ENCODE results near the gene NOTO.
A peak's percentile ranks its signal among the peaks of the same experiment; 100 is the strongest.

NOTO gene

DNA sequence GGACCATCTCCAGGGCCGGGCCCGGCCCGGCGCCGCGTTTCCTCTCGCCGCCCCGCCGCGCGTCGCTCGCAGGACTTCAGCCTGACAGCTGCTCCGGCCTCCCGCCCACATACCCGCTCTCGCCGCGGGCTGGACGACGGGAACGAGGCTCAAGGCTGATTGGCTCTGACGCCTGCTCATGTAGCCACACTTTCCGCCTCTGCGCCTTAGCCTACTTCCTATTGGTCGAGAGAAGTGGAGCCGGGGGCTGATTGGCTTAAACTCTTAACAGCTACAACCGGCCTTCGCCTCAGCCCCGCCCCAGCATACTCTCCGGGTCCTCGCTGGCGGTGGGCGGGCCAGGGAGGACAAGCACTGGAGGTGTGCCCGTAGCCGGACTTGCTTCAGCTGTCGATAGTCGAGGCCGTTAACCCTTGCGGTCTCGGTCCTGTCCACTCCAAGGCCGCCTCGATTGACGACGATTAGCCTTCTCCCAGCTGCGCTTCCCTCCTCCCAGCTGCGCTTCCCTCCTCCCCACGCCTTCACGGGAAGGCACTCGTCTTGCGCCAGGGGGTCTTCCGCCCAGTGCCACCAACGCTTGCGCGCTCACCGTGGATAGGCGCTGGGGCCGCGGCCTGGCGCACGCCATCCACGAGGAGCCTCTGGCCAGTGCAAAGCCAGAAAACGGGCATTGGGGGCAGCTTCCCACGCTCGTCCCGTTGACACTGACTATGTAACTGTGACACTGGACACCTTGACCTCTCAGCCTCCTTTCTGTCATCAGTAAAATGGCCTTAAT lies 31.0 kb downstream of the NOTO start, which contains the start of gene PRADC1:
TSS of gene PRADC1 (minus strand) at position 86 of the 778 bp plus-strand sequence. CDS start at position 7, 79 bp downstream.
- peak; percentile 89 to 91 for DNase-seq (ENCODE audit: low read depth in 2 of 2, low spot score in 1 of 2)

DNA sequence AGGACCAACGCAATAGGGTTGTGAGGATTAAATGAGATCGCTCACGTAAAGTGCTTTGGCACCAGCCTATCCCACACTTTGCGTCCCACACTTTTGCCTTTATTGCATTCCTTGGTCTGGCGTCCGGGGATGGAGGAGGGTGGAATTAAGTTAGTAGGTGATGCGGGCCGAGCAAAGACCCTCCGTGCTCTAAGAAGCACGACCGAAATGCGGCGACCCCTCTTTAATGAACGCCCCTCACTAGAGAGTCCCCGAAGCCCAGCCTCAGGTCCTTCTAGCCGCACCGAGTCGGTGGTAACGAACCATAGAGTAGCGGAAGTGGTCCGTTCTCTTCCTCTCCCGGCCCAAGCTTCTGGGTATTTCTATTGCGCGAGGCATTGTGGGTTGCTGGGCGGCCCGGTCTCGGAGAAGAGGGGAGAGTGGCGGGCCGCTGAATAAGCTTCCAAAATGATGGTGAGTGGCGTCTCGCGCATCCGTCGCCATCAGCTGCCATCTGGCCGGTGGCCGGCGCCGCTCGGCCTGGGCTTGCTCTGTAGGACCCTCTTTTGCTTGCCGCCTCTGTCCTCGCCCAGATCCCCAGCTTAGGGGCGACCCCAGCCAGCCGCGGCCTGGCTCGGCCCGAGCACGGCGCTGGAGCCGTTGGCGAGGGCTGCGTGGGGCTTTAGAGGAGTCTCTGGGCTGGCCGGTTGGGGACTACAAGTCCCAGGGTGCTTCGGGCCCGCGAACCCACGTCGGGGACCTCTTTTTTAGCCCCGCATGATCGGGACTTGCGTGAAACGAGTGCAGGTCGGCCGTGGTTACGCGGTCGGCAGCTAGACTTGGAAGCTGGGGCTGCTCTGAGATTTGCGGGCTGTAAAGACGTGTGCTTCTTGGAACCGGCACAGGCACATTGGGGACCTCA lies 31.8 kb downstream of the NOTO start, which contains the start of gene CCT7:
TSS of gene CCT7 (plus strand) at position 377 of the 901 bp plus-strand sequence. CDS start at position 448, 71 bp downstream.
- DNase-seq (ENCODE audit: low read depth in 2 of 2, low spot score in 1 of 2) = peak; percentile 72 to 73

DNA sequence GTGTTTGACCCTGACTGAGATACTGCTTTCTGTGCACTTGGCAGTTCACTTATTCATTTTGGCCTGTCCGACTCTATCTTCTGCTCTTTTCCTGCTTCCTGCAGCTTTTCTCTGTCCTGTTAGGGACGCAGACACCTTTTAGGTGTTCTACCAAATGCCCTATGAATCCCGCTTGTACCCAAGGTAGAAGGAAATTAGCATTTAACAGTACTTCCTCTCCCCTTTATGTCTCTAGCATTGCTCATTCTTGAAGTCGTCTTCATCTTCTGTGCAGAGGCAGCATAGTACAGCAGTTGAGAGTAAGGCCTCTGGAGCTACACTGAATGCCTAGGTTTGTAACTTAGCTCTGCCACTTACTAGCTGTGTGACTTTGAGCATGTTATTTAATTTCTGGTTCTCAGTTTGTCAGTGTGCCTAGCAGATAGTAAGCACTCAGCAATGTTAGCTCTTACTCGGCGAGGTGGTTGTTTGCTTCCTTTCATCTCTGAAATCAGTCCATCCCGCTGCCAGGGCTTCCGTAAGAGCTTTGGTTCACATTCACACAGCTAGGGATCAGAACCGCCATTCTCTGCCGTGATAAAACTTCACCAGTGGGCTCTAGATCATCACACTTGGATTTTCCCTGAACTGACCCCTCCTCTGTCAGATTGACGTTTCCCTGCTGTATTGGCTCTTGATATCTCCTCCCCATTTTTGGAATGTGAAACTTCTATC lies 33.1 kb downstream of the NOTO start:
- no peak for DNase-seq (ENCODE audit: low read depth in 2 of 2, low spot score in 1 of 2)

DNA sequence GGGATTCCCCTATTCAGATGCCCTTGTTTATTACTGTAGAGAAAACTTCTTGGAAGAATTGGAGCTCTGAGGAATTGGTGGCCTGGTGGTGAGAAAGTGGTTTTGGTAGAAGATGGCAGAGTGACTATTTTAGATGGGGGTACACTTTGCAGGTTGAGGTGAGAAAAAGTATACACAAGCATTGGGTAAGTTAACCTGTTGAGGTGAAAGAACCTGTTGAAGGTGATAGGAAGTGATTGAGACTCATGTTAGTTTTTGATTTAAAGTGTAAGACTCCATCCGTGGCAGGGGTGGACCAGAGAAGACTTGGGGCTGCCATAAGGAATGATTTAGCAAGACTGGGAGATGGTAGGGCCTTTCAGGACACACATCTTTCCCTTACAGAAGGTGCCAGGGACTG lies 34.8 kb downstream of the NOTO start:
- no peak for DNase-seq (ENCODE audit: low read depth in 2 of 2, low spot score in 1 of 2)

DNA sequence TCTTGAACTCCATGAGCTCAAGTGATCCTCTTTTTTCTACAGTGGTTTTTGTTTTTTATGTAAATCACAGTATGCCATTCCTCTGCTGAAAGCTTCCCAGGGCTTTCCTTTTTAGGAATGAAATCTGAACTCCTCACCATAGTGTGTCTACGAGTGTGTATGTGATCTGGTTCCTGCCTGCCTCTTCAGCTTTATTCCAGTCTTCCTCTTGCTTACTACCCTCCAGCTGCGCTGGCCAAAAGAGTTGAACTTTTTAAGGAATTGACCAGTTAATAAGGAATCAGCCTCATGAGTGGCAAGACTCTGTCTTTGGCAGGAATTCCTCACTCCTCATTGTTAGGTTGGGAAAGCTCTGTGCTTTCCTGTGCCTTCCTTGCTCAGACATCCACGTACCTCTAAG lies 35.8 kb downstream of the NOTO start:
- no peak for DNase-seq (ENCODE audit: low read depth in 2 of 2, low spot score in 1 of 2)

DNA sequence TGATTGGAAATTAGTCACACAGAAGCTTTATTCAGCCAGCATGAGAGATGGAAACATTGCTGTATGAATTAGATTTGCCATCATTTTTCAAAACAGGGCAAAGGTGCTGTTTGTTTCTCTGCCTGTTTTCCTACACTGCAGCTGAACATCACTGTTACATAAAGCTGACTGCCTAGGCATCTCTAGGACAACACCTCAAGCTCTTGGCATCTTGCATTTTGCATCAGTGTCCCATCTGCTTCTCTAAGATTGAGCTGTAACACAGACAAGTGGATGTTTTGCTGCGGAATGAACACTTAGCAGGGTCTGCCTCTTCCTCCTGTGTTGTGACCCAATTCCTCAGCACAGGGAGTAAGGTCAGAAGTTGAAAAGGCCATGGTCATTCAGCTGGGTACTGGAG lies 36.6 kb downstream of the NOTO start:
- no peak for DNase-seq (ENCODE audit: low read depth in 2 of 2, low spot score in 1 of 2)

DNA sequence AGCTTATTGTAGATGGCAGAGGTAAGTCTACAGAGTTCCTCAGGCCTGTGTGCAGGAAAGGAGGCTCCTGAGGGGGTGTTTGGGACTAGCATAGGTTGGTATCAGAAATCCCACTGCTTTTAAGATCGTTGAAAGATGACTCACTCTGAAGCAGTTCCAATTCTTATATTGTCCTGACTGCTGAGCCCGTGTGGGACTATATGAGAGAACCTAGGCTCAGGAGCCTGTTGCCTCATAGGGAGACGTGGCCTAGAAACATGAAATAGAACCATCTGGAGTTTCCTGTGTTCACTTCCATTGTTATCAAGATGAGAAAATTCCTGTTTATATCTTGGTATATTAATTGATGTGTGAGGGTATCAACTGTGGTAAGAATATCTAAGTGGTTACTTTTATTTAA lies 37.4 kb downstream of the NOTO start:
- no peak for DNase-seq (ENCODE audit: low read depth in 2 of 2, low spot score in 1 of 2)

DNA sequence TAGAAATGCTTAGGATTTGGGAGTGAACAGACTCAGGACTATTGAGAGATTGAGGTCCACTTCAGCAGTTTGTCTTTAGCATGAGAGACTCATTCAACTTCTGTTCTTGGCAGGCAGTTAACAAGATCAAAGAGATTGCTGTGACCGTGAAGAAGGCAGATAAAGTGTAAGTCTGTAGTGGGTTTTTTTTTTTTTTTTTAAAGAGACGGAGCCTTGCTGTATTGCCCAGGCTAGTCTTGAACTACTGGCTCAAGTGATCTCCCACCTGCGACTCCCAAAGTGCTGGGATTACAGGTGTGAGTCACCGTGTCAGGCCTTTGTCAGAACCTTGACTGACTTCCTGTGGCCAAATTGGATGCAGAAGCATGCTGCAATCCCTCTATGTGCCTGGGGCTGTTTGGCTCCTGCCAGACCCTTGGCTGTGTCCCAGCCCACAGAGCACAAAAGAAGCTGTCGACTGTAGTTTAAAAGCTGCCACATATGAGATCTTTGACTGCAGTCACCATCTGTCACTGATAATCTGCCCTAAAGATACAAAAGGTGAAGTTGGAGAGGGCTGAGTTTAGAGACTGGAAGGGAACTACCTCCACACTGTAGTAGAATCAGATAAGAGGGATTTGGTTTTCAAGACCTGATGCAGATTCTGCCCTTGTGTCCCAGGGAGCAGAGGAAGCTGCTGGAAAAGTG lies 41.7 kb downstream of the NOTO start:
- no peak for DNase-seq (ENCODE audit: low read depth in 2 of 2, low spot score in 1 of 2)

DNA sequence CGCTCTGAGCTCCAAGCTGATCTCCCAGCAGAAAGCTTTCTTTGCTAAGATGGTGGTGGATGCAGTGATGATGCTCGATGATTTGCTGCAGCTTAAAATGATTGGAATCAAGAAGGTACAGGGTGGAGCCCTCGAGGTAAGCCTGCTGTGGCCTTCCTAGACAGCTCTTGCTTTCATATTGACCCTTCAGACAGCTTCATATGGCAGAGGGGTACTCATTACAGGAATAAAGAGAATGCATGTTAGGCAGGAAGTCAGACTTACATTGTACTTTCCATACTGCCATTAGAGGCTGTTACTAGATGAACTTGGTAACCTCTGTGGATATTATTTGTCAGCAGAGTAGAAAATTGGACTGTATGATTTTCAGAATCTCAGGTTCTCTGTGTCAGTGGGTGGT lies 42.2 kb downstream of the NOTO start:
- no peak for DNase-seq (ENCODE audit: low read depth in 2 of 2, low spot score in 1 of 2)

DNA sequence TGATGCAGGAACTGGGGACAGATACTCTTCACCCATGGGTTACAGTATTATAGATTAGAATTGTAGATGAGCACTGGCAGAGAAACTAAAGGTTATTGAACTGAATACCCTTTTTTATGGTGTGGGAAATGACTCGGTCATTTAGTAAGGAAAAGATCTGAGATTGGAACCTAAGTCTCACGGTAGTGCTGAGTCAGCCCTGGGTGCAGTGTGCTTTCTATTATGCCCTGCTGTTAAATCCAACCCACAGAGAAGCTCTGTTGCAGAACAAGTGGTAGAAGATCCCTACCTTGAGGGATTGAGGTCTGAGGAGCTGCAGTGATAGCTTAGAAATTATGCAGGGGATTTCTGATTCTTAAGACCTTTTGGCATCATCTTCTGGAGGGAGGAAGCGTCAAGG lies 44.5 kb downstream of the NOTO start:
- DNase-seq (ENCODE audit: low read depth in 2 of 2, low spot score in 1 of 2) = no peak

DNA sequence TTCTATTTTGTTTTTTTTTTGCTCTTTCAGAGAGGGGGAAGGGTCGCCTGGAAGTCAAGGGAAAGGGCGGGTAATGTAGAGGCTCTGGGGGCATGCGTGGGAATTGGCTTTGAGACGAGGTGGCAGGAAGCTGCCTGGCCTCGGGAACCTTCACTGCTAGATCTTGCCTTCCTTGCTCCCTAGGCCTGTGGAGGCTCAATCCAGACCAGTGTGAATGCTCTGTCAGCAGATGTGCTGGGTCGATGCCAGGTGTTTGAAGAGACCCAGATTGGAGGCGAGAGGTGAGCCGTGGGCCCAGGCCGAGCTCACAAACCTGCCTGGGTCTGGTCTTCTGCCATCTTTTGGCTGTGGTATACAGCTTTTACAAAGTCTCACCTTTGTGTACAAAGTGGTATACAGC lies 47.3 kb downstream of the NOTO start:
- no peak for DNase-seq (ENCODE audit: low read depth in 2 of 2, low spot score in 1 of 2)

DNA sequence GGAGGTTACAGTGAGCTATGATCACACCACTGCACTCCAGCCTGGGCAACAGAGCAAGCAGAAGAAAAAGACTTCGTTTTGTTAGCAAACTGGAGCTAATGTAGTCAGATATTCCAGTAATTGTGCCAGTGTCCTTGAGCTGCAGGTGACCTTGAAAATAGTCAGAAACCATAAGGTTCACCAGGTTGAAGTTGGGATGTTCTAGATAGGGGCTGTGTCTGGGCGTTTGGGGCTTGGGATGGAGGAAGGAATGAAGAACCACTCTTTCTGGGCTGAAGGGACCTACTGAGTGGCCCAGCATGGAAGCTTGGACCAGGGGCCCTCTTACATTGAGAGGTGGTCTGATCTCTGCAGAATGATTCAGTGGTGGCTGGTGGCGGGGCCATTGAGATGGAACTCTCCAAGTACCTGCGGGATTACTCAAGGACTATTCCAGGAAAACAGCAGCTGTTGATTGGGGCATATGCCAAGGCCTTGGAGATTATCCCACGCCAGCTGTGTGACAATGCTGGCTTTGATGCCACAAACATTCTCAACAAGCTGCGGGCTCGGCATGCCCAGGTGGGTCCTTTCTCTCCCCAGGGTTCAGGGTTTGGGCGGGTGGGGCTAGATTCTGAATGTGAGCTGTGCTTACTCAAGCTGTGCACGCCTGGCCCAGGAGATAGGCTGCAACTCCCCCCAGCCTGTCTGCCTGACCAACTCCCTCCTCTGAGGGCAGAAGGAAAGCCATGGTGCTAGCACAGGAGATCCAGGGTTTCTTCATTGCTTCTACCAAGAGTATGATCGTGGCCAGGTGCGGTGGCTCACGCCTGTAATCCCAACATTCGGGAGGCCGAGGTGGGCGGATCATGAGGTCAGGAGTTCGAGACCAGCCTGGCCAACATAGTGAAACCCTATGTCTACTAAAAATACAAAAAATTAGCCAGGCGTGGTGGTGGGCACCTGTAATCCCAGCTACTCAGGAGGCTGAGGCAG lies 48.8 kb downstream of the NOTO start:
- no peak for DNase-seq (ENCODE audit: low read depth in 2 of 2, low spot score in 1 of 2)

DNA sequence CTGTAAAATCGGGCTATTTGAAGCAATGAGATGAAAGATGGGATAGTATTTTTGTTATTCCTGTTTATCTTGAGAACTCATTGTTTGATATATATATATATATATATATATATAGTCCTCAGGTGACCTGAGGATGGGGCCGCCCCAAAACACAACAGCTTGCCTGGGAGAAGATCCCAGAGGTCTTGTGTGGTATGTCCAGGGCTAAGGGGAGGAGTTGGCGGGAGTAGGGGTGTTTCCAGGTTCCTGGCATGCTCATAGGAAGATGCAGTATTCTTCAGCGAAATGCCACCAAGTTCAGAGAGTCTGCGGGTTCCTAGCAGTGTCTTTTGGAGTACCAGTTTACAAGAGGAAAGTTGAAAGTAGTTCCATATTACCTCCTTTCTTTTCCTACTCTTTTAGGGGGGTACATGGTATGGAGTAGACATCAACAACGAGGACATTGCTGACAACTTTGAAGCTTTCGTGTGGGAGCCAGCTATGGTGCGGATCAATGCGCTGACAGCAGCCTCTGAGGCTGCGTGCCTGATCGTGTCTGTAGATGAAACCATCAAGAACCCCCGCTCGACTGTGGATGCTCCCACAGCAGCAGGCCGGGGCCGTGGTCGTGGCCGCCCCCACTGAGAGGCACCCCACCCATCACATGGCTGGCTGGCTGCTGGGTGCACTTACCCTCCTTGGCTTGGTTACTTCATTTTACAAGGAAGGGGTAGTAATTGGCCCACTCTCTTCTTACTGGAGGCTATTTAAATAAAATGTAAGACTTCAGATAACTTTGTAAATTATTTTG lies 50.1 kb downstream of the NOTO start:
- no peak for DNase-seq (ENCODE audit: low read depth in 2 of 2, low spot score in 1 of 2)

DNA sequence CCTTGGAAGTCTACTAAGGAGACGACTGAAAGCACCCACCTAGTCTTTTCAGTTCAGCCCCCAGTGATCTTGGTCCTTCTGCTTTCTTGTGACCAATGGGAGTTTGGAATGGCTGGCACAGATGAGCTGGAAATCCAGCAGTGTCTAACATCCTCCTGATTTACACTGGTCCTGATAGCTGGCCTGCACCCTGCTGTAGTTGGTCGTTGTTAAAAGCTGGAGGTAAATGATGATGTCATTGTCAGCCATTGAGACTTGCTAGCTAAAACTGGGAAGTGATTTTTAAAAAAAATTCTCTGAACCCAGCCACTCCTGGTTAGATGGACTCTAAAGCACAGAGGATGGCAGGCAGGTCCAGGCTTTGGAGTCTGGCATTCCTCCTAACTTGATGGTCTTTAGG lies 51.0 kb downstream of the NOTO start:
- DNase-seq (ENCODE audit: low read depth in 2 of 2, low spot score in 1 of 2) = no peak

DNA sequence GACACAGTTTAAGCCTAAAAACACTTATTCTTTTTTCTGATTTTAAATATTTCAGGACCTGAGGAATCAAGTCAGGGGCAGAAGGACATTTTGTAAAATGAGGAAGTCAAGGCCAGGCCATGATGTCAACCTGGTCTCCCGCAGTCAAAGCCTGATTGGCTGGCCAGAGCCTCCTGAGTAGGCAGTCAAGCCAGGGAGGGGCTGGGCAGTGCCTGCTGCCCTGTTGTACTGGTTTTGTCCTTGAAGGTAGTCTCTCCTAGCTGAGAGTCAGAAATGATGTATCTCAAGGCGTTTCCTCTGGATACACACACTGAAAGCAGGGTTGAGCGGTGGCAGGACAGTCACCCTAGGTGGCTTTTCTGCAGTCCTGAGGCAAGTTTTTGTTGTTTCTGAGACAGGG lies 51.5 kb downstream of the NOTO start:
- DNase-seq (ENCODE audit: low read depth in 2 of 2, low spot score in 1 of 2) = no peak

DNA sequence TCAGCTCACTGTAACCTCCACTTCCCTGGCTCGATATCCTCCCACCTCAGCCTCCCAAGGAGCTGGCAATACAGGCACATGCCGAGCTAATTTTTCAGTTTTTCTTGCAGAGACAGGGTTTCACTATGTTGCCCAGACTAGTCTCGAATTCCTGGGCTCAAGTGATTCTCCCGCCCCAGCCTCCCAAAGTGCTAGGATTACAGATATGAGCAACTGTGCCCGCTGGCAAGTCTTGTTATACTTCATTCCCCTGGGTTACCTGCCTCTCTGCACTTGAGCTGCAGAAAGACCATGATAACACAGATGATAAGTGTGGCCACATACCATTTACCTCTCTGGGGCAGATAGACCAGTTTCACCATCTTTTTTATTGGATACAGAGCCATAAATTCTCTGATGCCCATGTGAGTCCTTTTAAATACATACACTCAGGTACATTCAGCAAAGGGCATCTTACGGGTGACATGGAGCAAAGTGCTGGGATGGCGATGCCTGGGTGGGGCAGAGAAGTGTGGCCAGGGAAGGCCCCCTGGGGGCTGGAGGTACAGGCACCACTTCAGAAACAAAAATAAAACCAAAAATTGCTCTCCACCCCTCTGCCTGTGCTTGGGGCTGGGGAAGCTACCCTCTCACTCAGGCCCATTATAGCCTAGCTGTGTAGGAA lies 52.1 kb downstream of the NOTO start:
- DNase-seq (ENCODE audit: low read depth in 2 of 2, low spot score in 1 of 2) = no peak

DNA sequence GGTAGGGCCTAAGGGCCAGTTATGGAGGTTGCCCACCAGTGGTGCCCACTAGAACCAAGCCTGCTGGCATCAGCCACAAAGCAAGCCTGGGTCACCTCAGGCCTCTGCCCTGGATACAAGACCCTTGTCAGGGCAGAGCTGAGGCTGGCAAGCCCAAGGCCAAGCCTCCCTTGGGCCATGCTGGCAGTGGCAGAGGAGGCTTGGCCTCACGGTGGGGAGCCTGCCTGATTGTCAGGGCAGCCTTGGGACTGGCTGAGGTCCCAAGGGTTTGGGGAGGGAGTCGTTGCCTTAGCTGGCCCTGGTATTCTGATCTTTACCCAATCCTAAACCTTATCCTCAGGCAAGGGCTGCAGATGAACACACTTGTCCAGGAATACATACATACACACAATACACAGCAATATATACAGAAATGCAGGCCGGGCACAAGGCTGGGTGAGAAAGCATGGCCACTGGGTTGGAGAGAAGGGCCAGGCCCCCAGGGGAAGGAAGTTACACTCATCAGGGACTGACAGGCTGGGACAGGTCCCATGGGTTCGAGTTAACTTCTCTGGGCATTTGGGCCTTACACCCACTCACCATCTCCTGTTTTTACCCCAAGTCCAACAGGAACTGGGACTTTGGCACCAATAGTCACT lies 52.8 kb downstream of the NOTO start:
- DNase-seq (ENCODE audit: low read depth in 2 of 2, low spot score in 1 of 2) = no peak

Measured in stimulated activated CD8-positive, alpha-beta memory T cell treated with anti-CD3 and anti-CD28 coated beads, Interleukin-4, amount 100 ng/mL, for 4 hours (primary cell).